ENCODE measurements around the gene LBP. TPM values are rescaled to one million over a fixed set of nuclear protein-coding genes. Genes with fewer than 3 reads are reported as not detected.

LBP gene
- polyA plus RNA-seq, 1 of the 3 experiments (the other 2 are of a cell fraction): 0.03 TPM

DNA sequence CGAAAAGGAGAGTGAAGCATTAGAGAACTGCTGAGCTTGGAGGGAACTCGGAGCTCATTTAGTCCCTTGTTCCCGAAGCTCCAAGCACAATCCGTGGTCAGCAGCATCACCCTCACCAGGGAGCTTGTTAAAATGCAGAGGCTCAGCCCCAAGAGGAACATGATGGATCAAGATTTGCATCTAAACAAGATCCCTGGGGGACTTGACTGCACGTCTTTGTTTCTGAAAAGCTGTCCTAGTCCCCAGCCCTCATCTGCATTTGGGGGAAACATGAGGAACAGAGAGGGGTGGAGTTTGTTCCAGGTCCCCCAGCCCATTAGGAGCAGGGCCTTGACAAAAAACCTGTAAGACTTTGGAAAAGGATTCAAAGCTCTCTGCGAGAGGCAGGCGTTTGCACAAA lies 4.1 kb upstream of the LBP start:
- Histone ChIP-seq H3K27ac (ENCODE audit: low read depth in 2 of 2, low read length in 1 of 2) (no peak overlapping the region), H3K9me3 (no peaks in the 10 kb centered on the region), H3K27me3 (ENCODE audit: insufficient read depth) (peaks cover 7% of the 10 kb centered on the region; the same call in 1 of the 2 replicates), H3K4me2 (no peak overlapping the region), H3K9me2 (no peaks in the 10 kb centered on the region), H3F3A (replicated peaks; ENCODE audit: insufficient read depth) (no peaks in the 10 kb centered on the region), H3K79me2 (ENCODE audit: insufficient read depth) (no peaks in the 10 kb centered on the region), H3K36me3 (replicated peaks in 1 of 2; ENCODE audit: control insufficient read depth in 1 of 2, insufficient read depth in 2 of 2, low read length in 1 of 2) (no peaks in the 10 kb centered on the region), H2AFZ (ENCODE audit: low read depth) (no peak overlapping the region), H4K20me1 (ENCODE audit: insufficient read depth) (no peaks in the 10 kb centered on the region), H3K9ac (no peak overlapping the region), H3K4me3 (ENCODE audit: low read depth in 2 of 2, low read length in 1 of 2) (no peak overlapping the region), H3K4me1 (ENCODE audit: control insufficient read depth in 1 of 2, insufficient read depth in 2 of 2, low read depth in 1 of 2, low read length in 1 of 2) (no peaks in the 10 kb centered on the region)
- ChIA-PET CTCF (interaction anchor here (0.8 to 3.9 kb wide), 3 partner anchors 15 to 112 kb away, joined by 3 to 23 read pairs (median 4); no protein-coding TSS in a partner anchor), POLR2A (no interaction called here)
- TF ChIP-seq FOXJ3 (CRISPR knock-in tag; IDR thresholded peaks at IDR 0.05) (no peak), JUND (IDR thresholded peaks at IDR 0.05) (no peak), TEAD4 (IDR thresholded peaks at IDR 0.05; ENCODE audit: borderline replicate concordance, insufficient read depth) (no peak), FOXM1 (IDR thresholded peaks at IDR 0.05; ENCODE audit: low read depth) (no peak), TAF1 (IDR thresholded peaks at IDR 0.05; ENCODE audit: borderline replicate concordance, low read depth, low read length) (no peak), NFIC (IDR thresholded peaks at IDR 0.05; ENCODE audit: borderline replicate concordance) (no peak)
- 55% methylated on average over 7 of the region's 7 CpGs for WGBS (ENCODE audit: low lambda C conversion rate)
- DNase-seq: no peak

DNA sequence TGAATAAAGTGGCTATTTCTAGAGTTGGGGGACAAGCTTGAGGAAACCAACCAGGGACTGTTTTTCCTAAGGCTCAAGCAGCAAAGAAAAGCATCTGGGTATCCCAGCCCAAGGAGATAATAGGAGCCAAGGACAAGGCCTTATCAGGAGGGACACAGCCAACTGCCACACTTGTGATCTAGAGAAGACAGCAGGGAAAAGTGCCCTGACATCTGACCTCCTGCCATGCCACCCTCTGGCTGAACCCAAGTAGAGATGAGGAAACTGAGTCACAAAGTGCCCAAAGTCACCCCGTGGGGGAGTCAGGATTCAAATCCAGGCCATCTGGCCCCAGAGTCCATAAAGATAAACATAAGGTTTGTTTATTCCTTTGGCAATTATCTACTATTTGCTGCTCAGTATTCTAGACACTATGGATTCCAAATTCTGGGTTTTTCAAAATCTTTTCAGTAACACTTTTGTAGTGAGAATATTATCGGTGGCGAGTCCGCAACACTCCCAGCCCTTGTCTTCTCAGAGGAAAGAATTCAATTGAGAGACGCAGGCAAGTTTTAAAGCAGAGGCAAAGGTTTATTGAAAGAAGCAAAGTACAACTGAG lies 3.5 kb upstream of the LBP start:
- Histone ChIP-seq H3K4me3 (ENCODE audit: low read depth in 2 of 2, low read length in 1 of 2) (no peak overlapping the region), H3K79me2 (ENCODE audit: insufficient read depth) (no peaks in the 10 kb centered on the region), H3K27ac (ENCODE audit: low read depth in 2 of 2, low read length in 1 of 2) (no peak overlapping the region), H3K9me2 (no peaks in the 10 kb centered on the region), H3K4me2 (no peak overlapping the region), H4K20me1 (ENCODE audit: insufficient read depth) (no peaks in the 10 kb centered on the region), H3K9ac (no peak overlapping the region), H3K27me3 (ENCODE audit: insufficient read depth) (peaks cover 7% of the 10 kb centered on the region; the same call in 1 of the 2 replicates), H3K4me1 (ENCODE audit: control insufficient read depth in 1 of 2, insufficient read depth in 2 of 2, low read depth in 1 of 2, low read length in 1 of 2) (no peaks in the 10 kb centered on the region), H2AFZ (ENCODE audit: low read depth) (no peak overlapping the region), H3K9me3 (no peaks in the 10 kb centered on the region), H3K36me3 (replicated peaks in 1 of 2; ENCODE audit: control insufficient read depth in 1 of 2, insufficient read depth in 2 of 2, low read length in 1 of 2) (no peaks in the 10 kb centered on the region), H3F3A (replicated peaks; ENCODE audit: insufficient read depth) (no peaks in the 10 kb centered on the region)
- POLR2A ChIA-PET: no interaction called here
- no peak for DNase-seq
- no peak for TF ChIP-seq GABPA (IDR thresholded peaks at IDR 0.05; ENCODE audit: low read depth)
- TF ChIP-seq, protein P1, sequence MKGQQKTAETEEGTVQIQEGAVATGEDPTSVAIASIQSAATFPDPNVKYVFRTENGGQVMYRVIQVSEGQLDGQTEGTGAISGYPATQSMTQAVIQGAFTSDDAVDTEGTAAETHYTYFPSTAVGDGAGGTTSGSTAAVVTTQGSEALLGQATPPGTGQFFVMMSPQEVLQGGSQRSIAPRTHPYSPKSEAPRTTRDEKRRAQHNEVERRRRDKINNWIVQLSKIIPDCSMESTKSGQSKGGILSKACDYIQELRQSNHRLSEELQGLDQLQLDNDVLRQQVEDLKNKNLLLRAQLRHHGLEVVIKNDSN (IDR thresholded peaks at IDR 0.05; ENCODE audit: borderline replicate concordance, low read depth): no peak
- no peak for TF ChIP-seq EP300 (IDR thresholded peaks at IDR 0.05; ENCODE audit: borderline replicate concordance in 1 of 2, low read depth in 1 of 2, low read length in 1 of 2)
- no peak for TF ChIP-seq YY1 (IDR thresholded peaks at IDR 0.05; ENCODE audit: low read depth)
- no peak for TF ChIP-seq SMC3 (IDR thresholded peaks at IDR 0.05; ENCODE audit: low read depth, low read length)
- TF ChIP-seq, protein P2, sequence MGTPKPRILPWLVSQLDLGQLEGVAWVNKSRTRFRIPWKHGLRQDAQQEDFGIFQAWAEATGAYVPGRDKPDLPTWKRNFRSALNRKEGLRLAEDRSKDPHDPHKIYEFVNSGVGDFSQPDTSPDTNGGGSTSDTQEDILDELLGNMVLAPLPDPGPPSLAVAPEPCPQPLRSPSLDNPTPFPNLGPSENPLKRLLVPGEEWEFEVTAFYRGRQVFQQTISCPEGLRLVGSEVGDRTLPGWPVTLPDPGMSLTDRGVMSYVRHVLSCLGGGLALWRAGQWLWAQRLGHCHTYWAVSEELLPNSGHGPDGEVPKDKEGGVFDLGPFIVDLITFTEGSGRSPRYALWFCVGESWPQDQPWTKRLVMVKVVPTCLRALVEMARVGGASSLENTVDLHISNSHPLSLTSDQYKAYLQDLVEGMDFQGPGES (IDR thresholded peaks at IDR 0.05; ENCODE audit: low read depth, low read length): no peak
- TF ChIP-seq, protein P3, sequence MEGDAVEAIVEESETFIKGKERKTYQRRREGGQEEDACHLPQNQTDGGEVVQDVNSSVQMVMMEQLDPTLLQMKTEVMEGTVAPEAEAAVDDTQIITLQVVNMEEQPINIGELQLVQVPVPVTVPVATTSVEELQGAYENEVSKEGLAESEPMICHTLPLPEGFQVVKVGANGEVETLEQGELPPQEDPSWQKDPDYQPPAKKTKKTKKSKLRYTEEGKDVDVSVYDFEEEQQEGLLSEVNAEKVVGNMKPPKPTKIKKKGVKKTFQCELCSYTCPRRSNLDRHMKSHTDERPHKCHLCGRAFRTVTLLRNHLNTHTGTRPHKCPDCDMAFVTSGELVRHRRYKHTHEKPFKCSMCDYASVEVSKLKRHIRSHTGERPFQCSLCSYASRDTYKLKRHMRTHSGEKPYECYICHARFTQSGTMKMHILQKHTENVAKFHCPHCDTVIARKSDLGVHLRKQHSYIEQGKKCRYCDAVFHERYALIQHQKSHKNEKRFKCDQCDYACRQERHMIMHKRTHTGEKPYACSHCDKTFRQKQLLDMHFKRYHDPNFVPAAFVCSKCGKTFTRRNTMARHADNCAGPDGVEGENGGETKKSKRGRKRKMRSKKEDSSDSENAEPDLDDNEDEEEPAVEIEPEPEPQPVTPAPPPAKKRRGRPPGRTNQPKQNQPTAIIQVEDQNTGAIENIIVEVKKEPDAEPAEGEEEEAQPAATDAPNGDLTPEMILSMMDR (IDR thresholded peaks at IDR 0.05): no peak
- TF ChIP-seq RFX5 (IDR thresholded peaks at IDR 0.05; ENCODE audit: low read length): no peak
- TF ChIP-seq TEAD4 (IDR thresholded peaks at IDR 0.05; ENCODE audit: borderline replicate concordance, insufficient read depth): no peak
- CTCF ChIA-PET: interaction anchor here (0.8 to 3.9 kb wide), 3 partner anchors 14 to 112 kb away, joined by 3 to 23 read pairs (median 4); no protein-coding TSS in a partner anchor
- 74% methylated on average over 5 of the region's 5 CpGs for WGBS (ENCODE audit: low lambda C conversion rate)
